Activated CD4-positive, alpha-beta T cell treated with anti-CD3 and anti-CD28 coated beads for 36 hours (primary cell): Measurements from ENCODE around the gene ADPRS. TPM values are rescaled to one million over a fixed set of nuclear protein-coding genes. Genes with fewer than 3 reads are reported as not detected.
A peak's percentile ranks its signal among the peaks of the same experiment; 100 is the strongest.

Source experiments
- ATAC-seq: fragments of 200-7000 bp; cut with Tn5 transposase; one replicate; pipeline ENCODE4 v1.10.0; 2021; ENCODE audit warnings: mild to moderate bottlenecking, moderate library complexity
- CTCF ChIA-PET: fragments of 350-600 bp; sonication (Branson Sonifier 250); formaldehyde crosslinking; loops from one replicate; lab custom pipeline; 2021; ENCODE audit warnings: antibody characterized with exemption; lab: Charles Lee
- POLR2A ChIA-PET: fragments of 350-600 bp; sonication (Branson Sonifier 250); formaldehyde crosslinking; loops from one replicate; lab custom pipeline; 2021; ENCODE audit warnings: antibody characterized with exemption, inconsistent platforms; lab: Charles Lee
- DNase-seq: peaks from one replicate; pipeline ENCODE4 v3.0.0-alpha.2; 2020
- H3K27ac Mint-ChIP-seq: one replicate; pipeline ENCODE4 v1.8.0; 2021; ENCODE audit warnings: mixed read lengths
- H3K27me3 Mint-ChIP-seq: one replicate; pipeline ENCODE4 v1.8.0; 2021; ENCODE audit warnings: mixed read lengths
- H3K36me3 Mint-ChIP-seq: one replicate; pipeline ENCODE4 v1.8.0; 2021; ENCODE audit warnings: low read depth, mixed read lengths
- H3K4me1 Mint-ChIP-seq: one replicate; pipeline ENCODE4 v1.8.0; 2021; ENCODE audit warnings: mixed read lengths
- H3K4me3 Mint-ChIP-seq: one replicate; pipeline ENCODE4 v1.8.0; 2021; ENCODE audit warnings: mild to moderate bottlenecking, moderate library complexity, mixed read lengths
- H3K9me3 Mint-ChIP-seq: one replicate; pipeline ENCODE4 v1.8.0; 2021; ENCODE audit warnings: low read depth, mixed read lengths
- intact Hi-C, 2 experiments: fragments of 100-400 bp; cut with DNase I in 1 of 2; cut with micrococcal nuclease in 1 of 2; formaldehyde crosslinking; loops; one replicate each; pipeline versions ENCODE4 v1.14.2 to v1.15.1; 2022 to 2024; cut with DNase I, micrococcal nuclease
- total RNA-seq, 2 experiments: library from RNA; stranded (reverse); gene quantifications; one replicate each; pipeline ENCODE4 v1.2.3, GENCODE V29; 2021

The ADPRS gene, protein sequence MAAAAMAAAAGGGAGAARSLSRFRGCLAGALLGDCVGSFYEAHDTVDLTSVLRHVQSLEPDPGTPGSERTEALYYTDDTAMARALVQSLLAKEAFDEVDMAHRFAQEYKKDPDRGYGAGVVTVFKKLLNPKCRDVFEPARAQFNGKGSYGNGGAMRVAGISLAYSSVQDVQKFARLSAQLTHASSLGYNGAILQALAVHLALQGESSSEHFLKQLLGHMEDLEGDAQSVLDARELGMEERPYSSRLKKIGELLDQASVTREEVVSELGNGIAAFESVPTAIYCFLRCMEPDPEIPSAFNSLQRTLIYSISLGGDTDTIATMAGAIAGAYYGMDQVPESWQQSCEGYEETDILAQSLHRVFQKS
- 10 to 100 TPM; 34.0 to 43.9 TPM for total RNA-seq

GRCh38 chr1:36088577-36089392, at the start of gene ADPRS:
ADPRS (plus strand) TSS chr1:36088892; CDS start chr1:36088905, 13 bp downstream.
- Mint-ChIP-seq H3K4me3 (peak within 1 kb of the TSS; percentile 88), H3K27ac (peak within 1 kb of the TSS; percentile 96), H3K4me1 (peaks cover 19% of the 10 kb centered on the region), H3K27me3 (peaks cover 16% of the 10 kb centered on the region), H3K9me3 (no peaks in the 10 kb centered on the region), H3K36me3 (peaks cover 25% of the 10 kb centered on the region)
- ChIA-PET CTCF (interaction anchor here (1.2 kb wide), 1 partner anchor 11 kb away, joined by 3 read pairs; no protein-coding TSS in a partner anchor), POLR2A (no interaction called here)
- ATAC-seq (peak; percentile 89), DNase-seq (peak; percentile 95)
- intact Hi-C loops, result loop anchor here (1.0 to 10.0 kb wide), 6 partner anchors 61 to 298 kb away; partner anchors contain the start of genes AGO1 (in 2 of the 2), AGO3 (in 2 of the 2), THRAP3 (in 2 of the 2) and TRAPPC3 (in 2 of the 2)

DNA sequence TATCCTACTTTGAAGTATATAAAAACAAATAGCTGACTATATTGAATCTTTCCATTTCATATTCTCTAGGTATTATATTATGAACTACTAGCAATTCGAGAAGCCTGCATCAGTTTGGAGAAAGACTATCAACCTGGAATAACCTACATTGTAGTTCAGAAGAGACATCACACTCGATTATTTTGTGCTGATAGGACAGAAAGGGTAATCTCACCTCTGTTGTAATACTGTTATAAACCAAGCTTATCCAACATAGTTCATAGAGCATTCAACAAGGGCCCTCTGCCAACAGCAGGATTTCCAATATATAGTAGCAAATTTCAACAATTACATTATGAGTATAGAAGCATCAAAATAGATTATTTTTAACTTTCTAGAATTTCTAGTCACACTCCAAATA, 48.5 kb upstream of the ADPRS start:
- DNase-seq, result no peak
- no peaks in the 10 kb centered on the region for H3K27me3 Mint-ChIP-seq
- no peaks in the 10 kb centered on the region for H3K4me1 Mint-ChIP-seq
- no peak for ATAC-seq
- H3K36me3 Mint-ChIP-seq, result peaks cover 31% of the 10 kb centered on the region
- intact Hi-C loops, result no loop called here
- no peaks in the 10 kb centered on the region for H3K9me3 Mint-ChIP-seq
- H3K27ac Mint-ChIP-seq, result no peak overlapping the region
- no peak overlapping the region for H3K4me3 Mint-ChIP-seq
- POLR2A ChIA-PET, result no interaction called here
- CTCF ChIA-PET, result no interaction called here

GRCh38 chr1:36051821-36052220, 36.9 kb upstream of the ADPRS start:
- no peak for DNase-seq
- ChIA-PET POLR2A (no interaction called here), CTCF (no interaction called here)
- H3K27me3 Mint-ChIP-seq, result no peaks in the 10 kb centered on the region
- intact Hi-C loops, result no loop called here
- H3K9me3 Mint-ChIP-seq, result no peaks in the 10 kb centered on the region
- H3K36me3 Mint-ChIP-seq, result peaks cover 28% of the 10 kb centered on the region
- ATAC-seq, result no peak
- no peaks in the 10 kb centered on the region for H3K4me1 Mint-ChIP-seq
- H3K27ac Mint-ChIP-seq, result no peak overlapping the region
- no peak overlapping the region for H3K4me3 Mint-ChIP-seq

- Mint-ChIP-seq H3K36me3 (peaks cover 10% of the 10 kb centered on the region), H3K9me3 (no peaks in the 10 kb centered on the region), H3K4me3 (no peak overlapping the region), H3K27me3 (no peaks in the 10 kb centered on the region), H3K27ac (no peak overlapping the region), H3K4me1 (no peaks in the 10 kb centered on the region)
- no peak for DNase-seq
- intact Hi-C loops, result no loop called here
- POLR2A ChIA-PET, result no interaction called here
- CTCF ChIA-PET, result interaction anchor here (0.6 kb wide), 1 partner anchor 971 kb away, joined by 3 read pairs; no protein-coding TSS in a partner anchor
- ATAC-seq, result no peak
These were observed 34.7 kb upstream of the ADPRS start for GRCh38 chr1:36053978-36054377.

- Mint-ChIP-seq H3K9me3 (no peaks in the 10 kb centered on the region), H3K27me3 (no peaks in the 10 kb centered on the region), H3K4me1 (no peaks in the 10 kb centered on the region), H3K36me3 (peaks cover 9% of the 10 kb centered on the region), H3K27ac (no peak overlapping the region), H3K4me3 (no peak overlapping the region)
- DNase-seq (no peak), ATAC-seq (no peak)
- ChIA-PET POLR2A (no interaction called here), CTCF (no interaction called here)
- intact Hi-C loops, result no loop called here
These were observed 33.0 kb upstream of the ADPRS start for GRCh38 chr1:36055706-36056105.

- Mint-ChIP-seq H3K27ac (no peak overlapping the region), H3K4me3 (no peak overlapping the region), H3K36me3 (peaks cover 3% of the 10 kb centered on the region), H3K4me1 (no peaks in the 10 kb centered on the region), H3K9me3 (no peaks in the 10 kb centered on the region), H3K27me3 (no peaks in the 10 kb centered on the region)
- DNase-seq (no peak), ATAC-seq (no peak)
- intact Hi-C loops, result no loop called here
- CTCF ChIA-PET, result no interaction called here
- POLR2A ChIA-PET, result no interaction called here
These were observed 26.4 kb upstream of the ADPRS start for GRCh38 chr1:36062315-36062714.

GRCh38 chr1:36067871-36068270, 20.8 kb upstream of the ADPRS start:
- CTCF ChIA-PET, result interaction anchor here (0.9 kb wide), 1 partner anchor 9 kb away, joined by 3 read pairs; no protein-coding TSS in a partner anchor

GRCh38 chr1:36068866-36069265, 19.8 kb upstream of the ADPRS start:
- no peak overlapping the region for H3K27ac Mint-ChIP-seq
- DNase-seq (no peak), ATAC-seq (no peak)
- H3K36me3 Mint-ChIP-seq, result no peaks in the 10 kb centered on the region
- intact Hi-C loops, result no loop called here
- no peaks in the 10 kb centered on the region for H3K4me1 Mint-ChIP-seq
- POLR2A ChIA-PET, result no interaction called here
- CTCF ChIA-PET, result interaction anchor here (0.8 kb wide), 1 partner anchor 32 kb away, joined by 5 read pairs; no protein-coding TSS in a partner anchor
- H3K4me3 Mint-ChIP-seq, result no peak overlapping the region
- H3K27me3 Mint-ChIP-seq, result no peaks in the 10 kb centered on the region
- H3K9me3 Mint-ChIP-seq, result no peaks in the 10 kb centered on the region

More at GRCh38 chr1:36067871-36068270, 20.8 kb upstream of the ADPRS start:
- no peak for ATAC-seq
- Mint-ChIP-seq H3K4me1 (no peaks in the 10 kb centered on the region), H3K27me3 (no peaks in the 10 kb centered on the region), H3K27ac (no peak overlapping the region), H3K36me3 (no peaks in the 10 kb centered on the region), H3K9me3 (no peaks in the 10 kb centered on the region), H3K4me3 (no peak overlapping the region)
- intact Hi-C loops, result no loop called here
- DNase-seq, result no peak
- POLR2A ChIA-PET, result no interaction called here

- Mint-ChIP-seq H3K9me3 (no peaks in the 10 kb centered on the region), H3K27ac (no peak overlapping the region), H3K4me3 (no peak overlapping the region), H3K4me1 (peaks cover 2% of the 10 kb centered on the region), H3K27me3 (no peaks in the 10 kb centered on the region), H3K36me3 (no peaks in the 10 kb centered on the region)
- POLR2A ChIA-PET, result interaction anchor here (0.7 kb wide), 1 partner anchor 1750 kb away, joined by 3 read pairs; no protein-coding TSS in a partner anchor
- ATAC-seq (no peak), DNase-seq (no peak)
- CTCF ChIA-PET, result no interaction called here
- intact Hi-C loops, result no loop called here
These were observed 18.3 kb upstream of the ADPRS start for GRCh38 chr1:36070349-36070748.

DNA sequence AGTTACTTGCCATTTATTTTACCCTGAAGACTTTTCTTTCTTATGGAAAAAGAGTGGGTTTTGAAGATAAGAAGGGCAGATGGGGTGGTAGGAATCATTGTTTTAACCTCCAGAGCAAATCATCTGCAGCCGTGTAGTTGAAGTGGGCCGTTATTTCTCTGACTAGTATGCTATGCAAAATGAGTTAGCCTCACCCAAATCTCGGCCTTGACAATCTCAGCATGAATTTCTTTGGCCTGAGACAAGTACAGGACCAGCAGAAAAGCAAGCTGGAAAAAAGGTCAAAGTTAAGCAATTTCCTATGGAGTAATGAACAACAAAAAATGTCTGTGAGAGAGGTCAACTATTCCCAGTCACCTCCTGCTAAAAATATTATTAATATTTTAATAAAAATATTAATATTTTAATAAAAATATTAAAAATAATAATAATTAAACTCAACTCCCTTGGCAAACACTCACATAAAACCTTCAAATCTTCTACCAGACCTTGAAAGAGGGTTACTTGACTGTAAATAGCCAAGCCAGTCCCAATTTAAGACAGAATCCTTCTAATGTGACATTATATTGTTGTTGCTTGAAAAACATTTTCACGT, 11.6 kb upstream of the ADPRS start:
- no peak for ATAC-seq
- Mint-ChIP-seq H3K4me3 (no peak overlapping the region), H3K27me3 (peaks cover 4% of the 10 kb centered on the region), H3K9me3 (no peaks in the 10 kb centered on the region), H3K4me1 (peaks cover 2% of the 10 kb centered on the region), H3K27ac (no peak overlapping the region), H3K36me3 (no peaks in the 10 kb centered on the region)
- ChIA-PET CTCF (interaction anchor here (1.0 kb wide), 1 partner anchor 9 kb away, joined by 3 read pairs; no protein-coding TSS in a partner anchor), POLR2A (no interaction called here)
- intact Hi-C loops, result no loop called here
- no peak for DNase-seq

DNA sequence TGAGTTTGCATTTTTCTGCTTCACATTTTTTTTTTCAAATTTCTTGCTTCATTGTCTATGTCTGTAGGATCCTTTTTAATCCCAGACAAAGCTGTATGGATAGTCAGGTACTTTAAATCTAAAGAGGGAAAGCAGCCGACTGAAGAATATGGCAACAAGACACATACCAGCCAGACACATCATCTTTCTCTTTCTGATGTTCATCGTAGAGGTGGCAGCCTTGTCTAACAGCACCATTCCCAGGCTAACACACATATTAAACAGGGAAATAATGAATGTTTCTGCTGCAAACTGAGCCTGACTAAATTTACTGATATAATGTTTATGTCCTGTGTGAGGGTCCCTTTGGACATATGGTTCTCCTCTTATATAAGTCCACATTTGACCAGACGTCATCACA, 8.5 kb upstream of the ADPRS start:
- Mint-ChIP-seq H3K4me3 (no peak overlapping the region), H3K36me3 (no peaks in the 10 kb centered on the region), H3K27ac (no peak overlapping the region), H3K9me3 (no peaks in the 10 kb centered on the region), H3K4me1 (peaks cover 2% of the 10 kb centered on the region), H3K27me3 (peaks cover 17% of the 10 kb centered on the region)
- intact Hi-C loops, result loop anchor here in 1 of 2 experiments (10.0 kb wide), 1 partner anchor 195 kb away; the partner anchor contains the start of gene AGO1
- no peak for ATAC-seq
- POLR2A ChIA-PET, result no interaction called here
- CTCF ChIA-PET, result interaction anchor here (0.7 kb wide), 1 partner anchor 287 kb away, joined by 3 read pairs; no protein-coding TSS in a partner anchor
- DNase-seq, result no peak
